ENCODE data around the gene CDC16.
A peak's percentile ranks its signal among the peaks of the same experiment; 100 is the strongest.

The CDC16 gene

DNA sequence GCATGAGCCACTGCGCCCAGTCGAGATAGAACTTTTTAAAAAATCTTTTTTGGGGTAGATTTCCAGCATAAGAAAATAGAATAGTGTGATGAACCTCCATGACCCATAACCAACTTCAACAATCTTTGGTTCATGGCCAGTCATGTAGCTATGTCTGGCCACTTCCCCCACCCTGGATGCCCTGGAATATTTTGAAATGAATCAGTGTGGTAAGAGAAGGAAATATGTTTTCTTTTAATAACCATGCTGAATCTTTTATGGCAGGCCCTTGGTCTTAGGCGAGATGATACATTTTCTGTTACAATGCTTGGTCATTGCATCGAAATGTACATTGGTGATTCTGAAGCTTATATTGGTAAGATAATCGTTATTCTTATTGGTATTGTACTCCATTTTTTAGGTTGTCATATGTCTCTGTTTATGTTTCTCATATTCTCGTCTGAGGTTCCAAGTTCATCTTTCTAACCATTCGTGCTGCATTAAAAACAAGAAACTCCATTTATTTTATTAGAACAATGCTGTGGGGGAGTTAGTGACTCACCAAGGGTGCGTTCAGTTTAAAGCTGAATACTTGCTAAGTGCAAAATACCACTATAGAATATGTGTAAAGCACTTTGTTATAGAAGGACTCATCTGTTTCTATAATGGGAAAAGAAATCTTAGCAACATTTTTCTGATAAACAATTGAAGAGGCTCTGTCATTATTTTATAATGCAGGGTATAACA is 30.4 kb downstream of the CDC16 start:
- DNase-seq = no peak

DNA sequence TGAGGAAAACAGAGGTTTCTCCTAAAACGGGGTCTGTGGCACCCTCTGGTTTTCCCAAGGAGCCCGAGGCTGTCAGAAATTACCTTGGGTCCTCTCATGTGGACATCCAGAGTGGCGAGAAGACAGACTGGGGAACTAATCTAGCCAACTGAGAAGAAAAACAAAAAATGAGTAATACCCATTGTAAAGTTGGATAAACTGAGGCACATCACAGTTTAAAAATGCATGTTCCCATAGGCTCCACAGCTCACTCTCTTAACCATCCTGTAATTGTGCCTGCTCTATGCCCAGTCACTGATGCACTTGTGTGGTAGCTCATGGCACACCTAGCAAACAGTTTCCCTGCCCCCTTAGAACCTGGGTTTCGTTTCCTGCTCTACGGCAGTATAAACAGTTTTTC is 31.5 kb downstream of the CDC16 start:
- DNase-seq = no peak

DNA sequence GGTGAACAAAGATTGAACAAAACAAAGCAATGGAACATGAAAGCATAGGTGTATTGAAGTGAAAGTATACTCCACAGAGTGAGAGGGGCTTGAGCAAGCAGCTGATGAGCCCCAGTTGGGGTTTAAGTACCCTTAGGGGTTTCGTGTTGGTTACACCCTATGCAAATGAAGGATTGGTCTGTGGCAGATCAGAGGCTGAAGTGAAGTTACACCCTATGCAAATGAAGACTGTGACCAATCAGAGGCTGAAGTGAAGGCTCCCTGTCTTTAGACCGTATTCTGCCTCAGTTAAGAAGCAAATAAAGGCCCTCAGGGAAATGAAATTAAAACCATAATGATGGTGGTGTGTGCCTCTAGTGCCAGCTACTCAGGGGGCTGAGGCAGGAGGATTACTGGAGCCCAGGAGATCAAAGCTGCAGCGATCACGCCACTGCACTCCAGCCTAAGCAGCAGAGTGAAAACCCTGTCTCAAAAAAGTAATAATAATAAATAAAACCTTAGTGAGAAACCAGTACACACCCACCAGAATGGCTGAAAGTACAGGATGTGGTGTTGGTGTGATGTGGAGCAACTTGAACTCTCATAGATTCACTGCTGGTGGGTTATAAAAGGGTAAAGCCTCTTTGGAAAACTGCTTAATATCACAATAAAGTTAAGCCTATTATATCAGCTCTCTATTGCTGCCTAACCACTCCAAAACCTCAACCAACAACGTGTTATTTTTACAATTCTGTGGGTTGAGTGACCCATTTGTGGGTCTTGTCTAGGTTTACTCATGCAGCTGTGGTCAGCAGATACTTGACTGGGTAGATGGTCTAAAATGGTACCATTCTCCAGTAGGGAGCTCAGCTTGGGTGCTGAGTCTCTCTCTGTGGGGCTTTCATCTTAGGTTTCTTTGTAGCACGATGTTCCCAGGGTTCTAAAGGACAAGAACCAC is 33.9 kb downstream of the CDC16 start:
- no peak for DNase-seq

DNA sequence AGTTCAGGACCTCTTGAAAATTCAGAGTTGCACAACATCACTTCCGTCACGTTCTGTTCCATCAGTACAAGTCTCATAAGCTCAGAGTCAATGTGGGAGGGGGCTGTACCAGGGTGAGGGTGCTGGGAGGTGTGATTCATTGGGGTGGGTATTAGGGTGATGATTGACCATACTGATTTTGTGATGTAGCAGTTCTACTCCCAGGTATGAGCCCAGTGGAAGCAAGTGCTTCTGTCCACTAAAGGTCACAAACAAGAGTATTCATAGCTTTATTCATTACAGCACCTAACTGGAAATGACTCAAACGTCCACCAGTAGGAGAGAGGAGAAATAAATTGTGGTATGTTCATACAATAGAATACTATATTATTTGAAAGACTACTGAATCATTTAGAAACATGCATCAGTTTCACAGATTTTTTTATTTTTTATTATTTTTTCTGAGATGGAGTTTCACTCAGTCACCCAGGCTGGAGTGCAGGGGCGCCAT is 34.6 kb downstream of the CDC16 start:
- no peak for DNase-seq

DNA sequence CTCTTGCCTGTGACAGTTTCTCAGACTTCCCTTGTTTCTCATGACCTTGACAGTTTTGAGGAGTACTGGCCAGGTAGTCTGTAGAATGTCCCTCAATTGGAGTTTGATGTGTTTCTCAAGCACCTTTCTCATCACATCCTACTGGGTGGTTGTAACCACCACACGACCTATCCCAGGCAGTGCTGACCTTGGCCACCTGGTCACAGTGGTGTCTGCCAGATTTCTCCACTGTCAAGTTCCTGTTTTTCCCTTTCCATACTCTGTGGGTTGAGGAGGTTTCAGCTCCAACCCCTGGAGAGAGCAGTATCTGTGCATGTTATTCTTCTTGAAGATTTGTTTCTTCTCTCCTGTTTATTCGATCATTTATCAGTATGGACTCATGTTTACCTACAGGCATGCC is 38.3 kb downstream of the CDC16 start:
- no peak for DNase-seq

DNA sequence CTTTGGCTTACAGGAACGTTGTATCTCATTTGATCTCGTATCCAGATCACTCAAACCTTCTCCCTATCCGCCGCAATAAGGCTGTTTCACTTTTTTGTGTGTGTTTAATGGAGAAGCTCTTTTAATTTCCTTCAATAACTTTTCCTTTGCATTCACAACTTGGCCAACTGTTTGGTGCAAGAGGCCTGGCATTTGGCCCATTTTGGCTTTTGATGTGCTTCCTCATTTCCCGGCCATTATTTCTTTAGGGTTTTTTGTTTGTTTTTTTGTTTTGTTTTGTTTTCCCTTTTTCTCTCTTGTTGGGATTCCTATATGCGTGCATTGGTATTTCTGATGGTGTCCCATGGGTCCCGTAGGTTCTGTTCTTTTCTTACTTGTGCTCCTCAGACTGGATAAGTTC is 40.6 kb downstream of the CDC16 start:
- no peak for DNase-seq

DNA sequence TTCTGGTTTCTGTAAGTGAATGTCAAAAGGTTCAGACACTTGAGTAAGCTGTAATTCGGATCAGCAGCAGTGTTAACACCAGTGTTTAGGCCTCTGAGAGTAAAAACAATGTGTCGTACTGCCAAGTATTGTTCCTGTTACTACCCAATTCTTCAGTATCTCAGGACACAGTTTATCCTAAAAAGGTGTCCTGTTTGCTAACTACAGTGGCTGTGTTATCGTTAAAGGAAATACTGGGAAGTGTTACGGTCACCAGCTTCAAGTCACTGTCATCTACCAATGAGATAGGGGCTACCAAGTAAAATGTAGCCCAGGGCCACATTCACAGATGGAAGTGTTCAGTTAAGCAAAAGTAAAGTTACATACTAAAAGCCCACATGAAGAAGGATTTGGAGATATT is 44.4 kb downstream of the CDC16 start:
- no peak for DNase-seq

DNA sequence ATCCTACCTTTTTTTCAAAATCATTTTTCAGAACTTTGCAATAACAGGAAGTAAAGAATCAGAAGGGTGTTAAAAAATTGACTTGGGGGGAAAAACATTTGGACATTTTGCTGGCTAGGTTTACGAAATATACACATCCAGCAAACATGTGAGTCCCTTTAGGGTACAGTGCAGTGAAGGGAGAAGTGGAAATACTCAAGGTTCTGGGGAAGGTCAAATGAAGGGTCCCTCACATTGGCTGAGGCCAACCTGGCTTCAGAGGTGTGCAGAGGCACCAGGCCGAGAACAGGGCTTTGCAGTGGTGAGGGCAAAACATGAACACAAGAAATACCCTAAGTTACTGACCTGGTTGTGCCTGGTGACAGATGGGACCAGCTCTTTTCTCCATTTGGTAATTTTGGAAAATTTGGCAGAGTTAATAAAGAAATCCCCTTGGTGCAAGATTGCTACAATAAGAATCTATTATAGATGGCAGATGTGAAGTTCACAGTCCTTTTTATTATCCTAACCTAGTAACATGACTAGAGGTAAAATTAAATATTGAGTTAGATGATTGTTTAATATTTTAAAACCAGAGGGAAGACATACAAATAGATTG is 45.2 kb downstream of the CDC16 start:
- no peak for DNase-seq

DNA sequence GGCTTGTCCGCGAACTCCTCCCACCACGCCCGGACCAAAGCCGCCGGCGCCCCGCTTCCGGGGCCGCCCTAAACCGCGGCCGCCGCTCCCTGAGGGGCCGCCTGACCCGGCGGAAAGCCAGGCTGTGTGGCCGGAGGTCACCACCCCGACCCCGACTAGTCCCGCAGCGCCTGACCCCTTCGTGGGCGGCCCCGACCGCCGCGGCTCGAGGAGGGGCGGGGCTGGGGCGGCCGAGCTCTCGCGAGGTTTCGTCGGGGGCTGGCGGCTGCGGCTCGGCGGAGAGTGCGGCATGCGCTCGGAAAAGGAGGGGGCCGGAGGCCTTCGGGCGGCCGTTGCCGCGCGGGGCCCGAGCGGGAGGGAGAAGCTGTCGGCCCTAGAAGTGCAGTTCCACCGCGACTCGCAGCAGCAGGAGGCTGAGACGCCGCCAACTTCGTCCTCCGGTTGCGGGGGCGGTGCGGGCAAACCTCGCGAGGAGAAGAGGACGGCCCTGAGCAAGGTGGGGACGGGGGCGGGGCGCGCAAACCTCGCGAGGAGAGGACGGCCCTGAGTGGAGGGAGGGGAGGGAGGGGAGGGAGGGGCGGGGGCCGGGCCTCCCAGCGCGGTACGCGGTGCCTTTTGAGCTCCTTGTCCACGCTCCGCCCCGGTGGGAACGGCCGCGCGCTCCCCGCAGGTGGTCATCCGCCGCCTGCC is 46.8 kb downstream of the CDC16 start, which contains the start of gene UPF3A:
TSS of gene UPF3A (plus strand) at position 251 of the 690 bp plus-strand sequence. CDS start at position 290, 39 bp downstream.
- DNase-seq = peak; percentile 87

DNA sequence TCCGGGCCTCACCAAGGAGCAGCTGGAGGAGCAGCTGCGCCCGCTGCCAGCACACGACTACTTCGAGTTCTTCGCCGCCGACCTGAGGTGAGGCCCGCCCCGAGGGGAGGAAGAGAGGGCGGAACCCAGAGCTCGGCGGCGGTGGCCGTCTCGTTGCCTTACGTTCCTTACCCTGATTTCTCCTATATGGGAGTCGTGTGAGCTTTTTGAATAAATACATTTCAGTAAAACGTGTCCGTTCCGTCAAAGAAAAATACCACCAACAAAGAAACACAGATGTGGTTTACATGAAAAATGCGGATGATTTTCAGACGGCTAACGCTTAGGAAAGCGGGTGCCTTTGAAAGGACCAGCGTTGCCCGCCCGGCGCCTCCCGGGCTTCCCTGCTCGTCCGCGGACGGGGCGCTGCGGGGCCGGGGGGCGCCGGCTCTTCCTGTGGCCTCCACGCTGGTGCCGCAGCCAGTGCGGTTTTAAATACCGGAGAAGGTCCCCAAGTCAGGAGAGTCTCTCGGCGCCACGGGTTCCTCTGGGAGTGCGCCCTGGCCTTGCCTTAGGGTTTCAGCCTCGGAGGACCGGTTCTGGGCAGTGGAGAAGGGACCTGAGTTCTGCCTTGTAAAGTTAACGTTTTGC is 47.5 kb downstream of the CDC16 start:
- DNase-seq = peak; percentile 67

DNA sequence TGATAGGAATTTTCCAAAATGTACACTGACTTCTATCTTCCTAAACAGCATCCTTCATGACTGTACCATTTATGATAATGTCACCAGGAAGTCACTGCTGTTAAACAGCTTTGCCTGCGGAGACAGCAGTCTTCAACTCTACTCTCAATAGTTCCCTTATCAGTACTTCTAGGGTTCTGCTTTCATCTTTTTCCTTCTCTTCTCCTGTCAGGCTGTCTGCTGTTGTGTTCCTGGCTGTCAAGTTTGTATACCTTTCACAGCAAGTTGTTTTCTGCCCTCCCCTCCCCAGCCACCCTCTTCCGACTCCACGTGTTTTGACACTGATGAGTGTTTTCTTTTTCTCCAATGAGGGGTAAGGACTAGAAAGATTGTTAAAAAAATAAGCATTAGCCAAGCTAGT is 48.9 kb downstream of the CDC16 start:
- no peak for DNase-seq

DNA sequence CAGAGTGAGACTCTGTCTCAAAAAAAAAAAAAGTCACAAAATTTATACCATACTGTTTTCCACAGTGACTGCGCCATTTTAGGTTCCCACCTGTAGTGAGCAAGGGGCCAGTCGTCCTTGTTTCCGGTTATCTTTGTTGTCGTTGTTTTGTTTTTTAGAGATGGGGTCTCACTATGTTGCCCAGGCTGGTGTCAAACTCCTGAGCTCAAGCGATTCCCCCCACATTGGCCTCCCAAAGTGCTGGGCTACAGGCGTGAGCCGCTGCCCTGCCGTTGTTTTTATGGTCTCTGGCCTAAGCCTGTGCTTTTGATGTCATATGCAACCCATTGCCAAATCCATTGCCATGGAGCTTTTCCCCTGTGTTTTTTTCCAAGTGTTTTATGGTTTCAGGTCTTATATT is 50.0 kb downstream of the CDC16 start:
- no peak for DNase-seq

DNA sequence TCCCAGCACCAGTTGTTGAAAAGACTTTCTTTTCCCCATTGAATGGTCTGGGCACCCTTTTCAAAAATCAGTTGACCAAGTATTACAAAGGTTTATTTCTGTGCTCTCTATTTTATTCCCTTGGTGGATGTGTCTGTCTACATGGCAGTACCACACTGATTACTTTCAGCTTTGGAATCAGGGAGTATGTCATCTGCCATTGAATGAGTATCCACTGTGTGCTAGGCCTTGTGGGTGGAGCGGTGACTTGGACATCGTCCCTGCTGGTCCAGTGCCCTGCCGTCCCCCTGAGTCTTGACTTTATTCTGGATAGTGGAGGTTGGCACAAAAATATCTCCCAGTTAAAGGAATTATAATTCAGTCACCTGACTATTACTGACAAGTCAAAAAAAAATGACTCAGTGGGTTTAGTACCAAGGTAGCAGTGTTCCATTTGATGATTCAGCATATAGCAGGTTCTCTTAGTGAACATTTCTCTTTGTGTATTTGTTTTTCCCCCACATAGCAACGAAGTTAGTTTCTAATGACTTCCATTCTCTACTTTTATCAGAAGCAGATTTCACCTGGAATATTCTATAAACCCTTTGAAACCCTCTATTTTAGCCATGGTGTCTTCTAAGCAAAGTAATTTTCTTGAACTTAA is 50.6 kb downstream of the CDC16 start:
- DNase-seq = no peak

DNA sequence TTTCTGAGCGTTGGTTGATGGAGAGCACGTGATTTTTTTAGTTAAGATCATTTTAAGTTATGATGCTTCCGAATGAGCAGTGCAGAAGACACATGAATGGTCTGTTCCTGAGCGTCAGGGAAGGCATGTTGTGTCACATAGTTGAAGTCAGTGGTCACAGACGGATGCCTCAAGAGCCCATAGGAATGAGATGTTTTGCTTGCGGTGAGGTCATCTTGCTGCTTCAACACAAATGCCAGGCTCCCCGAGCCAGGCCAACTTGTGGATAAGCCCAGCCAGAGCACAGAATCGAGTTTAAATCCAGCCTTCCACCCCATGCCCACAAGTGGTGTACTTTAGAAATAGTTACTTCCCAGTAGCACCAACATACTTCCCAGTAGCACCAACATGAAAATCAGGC is 52.1 kb downstream of the CDC16 start:
- no peak for DNase-seq

DNA sequence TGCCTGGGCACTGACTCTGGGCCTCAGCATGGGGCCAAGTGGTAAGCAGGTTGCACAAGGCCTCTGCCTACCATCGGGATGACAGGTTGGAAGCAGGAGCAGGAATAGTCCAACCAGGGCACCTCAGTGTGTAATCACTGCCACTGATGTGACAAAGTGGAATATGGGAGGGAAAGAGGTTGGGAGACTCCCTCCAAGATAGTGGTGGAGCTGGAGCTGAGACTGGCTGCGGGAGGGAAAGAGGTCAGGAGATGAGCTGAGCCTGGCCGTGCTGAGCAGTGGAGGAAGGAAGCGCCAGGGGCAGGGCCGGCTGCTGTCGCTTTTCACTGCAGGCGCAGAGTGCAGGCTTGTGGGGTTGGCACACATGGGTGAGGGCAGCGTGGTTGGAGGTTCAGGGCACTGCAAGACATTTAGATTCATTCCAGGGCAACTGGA is 53.5 kb downstream of the CDC16 start:
- DNase-seq = no peak

DNA sequence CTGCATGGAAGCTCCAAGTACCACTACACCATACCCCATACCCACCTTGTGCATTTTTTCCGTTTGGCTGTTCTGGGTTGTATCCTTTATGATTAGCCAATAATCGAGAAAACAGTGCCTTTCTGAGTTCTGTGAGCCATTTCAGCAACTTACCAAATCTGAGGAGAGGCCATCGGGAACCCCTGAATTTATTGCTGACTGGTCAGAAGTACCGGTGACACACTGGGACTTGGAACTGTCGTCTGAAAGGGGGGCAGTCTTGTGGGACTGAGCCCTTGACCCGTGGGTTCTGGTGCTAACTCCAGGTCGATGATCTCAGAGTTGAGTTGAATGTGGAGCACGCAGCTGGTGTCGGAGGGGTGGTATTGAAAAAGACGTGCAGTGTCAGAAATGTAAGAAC is 61.8 kb downstream of the CDC16 start:
- no peak for DNase-seq

DNA sequence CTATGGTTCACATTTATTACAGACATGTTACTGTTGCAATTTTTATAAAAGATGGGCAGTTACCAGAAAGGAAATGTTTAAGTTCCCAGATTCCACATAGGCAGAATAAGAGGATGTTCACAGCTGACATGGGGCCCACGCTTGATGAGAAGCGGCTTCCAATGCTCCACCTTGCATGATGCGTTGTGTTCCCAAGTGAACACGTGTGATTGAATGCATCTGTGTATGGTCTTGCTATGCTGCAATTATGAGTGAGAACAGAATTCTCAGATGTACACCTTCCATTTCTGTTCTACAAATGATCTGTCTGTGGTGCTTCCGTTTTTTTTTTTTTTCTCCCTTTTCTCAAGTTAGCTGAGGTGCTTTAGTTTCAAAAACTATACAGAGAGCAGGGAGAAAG is 62.2 kb downstream of the CDC16 start:
- no peak for DNase-seq

DNA sequence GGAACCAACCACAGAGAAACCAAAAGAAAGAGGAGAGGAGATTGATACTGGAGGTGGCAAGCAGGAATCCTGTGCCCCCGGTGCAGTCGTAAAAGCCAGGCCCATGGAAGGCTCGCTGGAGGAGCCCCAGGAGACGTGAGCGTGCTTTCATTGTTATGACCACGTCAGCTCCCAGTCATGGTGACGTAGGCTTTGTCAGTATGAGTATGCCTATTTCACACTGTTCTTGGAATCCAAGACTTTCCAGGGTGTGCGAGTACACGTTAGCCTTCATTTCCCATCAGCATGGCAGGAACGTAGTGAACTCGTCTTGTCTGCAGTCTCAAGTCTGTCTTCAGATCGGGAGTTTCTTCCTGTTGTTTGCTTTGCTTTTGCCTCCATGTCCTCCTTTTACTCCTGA is 64.2 kb downstream of the CDC16 start:
- no peak for DNase-seq

DNA sequence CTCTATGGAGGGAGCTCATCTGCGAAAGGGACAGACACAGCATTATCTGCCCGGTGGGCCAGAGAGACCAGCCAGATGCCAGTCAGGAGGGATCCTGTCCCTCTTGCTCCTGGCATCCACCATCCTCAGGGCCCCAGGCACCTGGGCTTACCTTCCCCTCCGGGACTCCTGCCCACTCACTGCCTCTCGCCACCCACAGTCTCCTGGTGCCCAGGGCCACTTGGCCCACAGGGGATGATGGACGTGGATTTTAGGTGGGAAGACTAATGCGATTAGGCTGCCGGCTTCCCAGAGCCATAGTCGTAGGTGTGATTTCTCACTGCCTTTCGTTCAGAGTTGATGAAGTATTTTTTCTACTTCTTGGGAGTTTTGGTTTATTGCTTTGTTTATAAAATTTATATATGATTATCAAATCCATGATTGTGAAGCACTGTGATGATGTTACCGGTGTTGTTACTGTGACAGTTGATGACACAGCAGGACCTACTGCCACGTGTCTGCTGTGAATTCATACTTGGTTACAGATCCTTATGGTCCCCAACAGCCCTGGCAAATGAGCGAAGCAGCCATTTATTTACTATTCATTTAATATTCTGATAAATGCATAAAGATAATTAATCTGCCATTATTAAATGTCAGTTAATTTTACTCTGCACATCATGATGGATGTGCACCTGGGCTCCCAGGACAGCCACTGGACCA is 65.1 kb downstream of the CDC16 start:
- DNase-seq = no peak

DNA sequence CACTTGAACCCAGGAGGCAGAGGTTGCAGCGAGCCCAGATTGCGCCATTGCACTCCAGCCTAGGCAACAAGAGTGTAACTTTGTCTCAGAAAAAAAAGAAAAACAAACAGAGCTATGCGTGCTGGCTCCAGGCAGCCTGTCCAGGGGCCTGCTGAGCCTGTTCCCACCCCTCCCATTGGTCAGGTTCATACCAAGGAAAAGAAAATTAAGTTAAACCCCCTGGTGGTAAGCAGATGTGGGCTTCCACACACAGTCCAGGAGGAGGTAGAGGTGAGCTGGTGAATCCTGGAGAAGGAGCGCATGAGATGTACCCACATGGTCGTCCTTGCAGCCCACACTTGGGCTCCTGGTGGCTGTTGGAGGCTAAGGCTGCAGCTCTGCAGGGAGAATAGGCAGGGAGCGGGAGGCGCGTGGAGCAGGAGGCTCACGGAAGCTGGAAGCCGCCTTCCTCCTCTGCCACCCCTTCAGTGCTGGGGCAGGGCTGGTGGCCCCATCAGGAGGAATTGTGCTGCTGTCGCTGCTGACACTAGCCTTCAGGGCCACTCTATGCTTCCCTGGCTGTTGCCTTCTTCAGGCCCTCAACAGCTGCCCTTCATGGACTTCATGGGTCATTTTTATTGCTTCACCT is 69.1 kb downstream of the CDC16 start:
- DNase-seq = no peak

Data from activated gamma-delta T cell treated with Interleukin-2 at 50 U/mL for 16 hours (primary cell).